ENCODE measurements around the gene SUN3. TPM values are rescaled to one million over a fixed set of nuclear protein-coding genes. Genes with fewer than 3 reads are reported as not detected.
A peak's percentile ranks its signal among the peaks of the same experiment; 100 is the strongest.

Gene SUN3
- total RNA-seq, 1 donor from 2014 or later, result not detected

DNA sequence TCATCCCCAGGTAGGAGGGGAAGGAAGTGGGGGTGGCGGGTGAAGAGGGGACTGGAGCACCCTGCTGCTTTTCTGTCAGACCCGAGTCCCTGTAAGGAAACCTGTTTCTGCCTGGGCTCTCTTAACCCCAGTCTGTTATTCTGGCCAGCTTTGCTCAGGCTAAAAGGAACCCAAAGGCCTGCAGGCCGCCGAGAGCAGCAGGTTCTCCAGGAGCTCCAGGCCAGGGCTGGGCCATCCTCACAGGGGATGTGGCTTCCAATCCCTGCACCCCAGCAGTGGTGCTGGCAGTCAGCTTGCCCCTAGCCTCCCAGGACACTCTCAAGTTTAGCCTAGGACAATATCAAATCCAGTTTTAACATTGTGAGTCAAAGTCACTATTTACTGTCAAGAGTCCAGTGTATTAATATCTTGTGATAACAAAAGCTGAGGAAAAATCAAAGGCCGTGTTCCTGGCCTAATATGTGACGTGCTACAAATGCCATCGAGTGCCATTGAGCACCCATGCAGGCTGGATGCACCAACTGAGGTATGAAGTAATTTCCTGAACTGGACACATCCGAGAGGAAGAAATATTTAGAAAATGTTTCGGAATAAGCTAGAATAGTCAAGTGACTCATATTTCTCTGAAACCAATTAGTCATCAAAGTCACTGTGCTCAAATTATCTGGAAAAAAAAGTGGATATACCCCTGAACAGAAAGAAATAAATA is 87.6 kb downstream of the SUN3 start:
- DNase-seq (ENCODE audit: extremely low spot score in 2 of 2), result peak; percentile 74 to 77
- Histone ChIP-seq H3K4me3 (no peak overlapping the region), H3K4me1 (peaks cover 5% of the 10 kb centered on the region), H3K9me3 (no peaks in the 10 kb centered on the region), H3K27me3 (no peaks in the 10 kb centered on the region), H3K27ac (peak overlapping the region; percentile 22), H3K36me3 (no peaks in the 10 kb centered on the region)
- TF ChIP-seq, protein P1, sequence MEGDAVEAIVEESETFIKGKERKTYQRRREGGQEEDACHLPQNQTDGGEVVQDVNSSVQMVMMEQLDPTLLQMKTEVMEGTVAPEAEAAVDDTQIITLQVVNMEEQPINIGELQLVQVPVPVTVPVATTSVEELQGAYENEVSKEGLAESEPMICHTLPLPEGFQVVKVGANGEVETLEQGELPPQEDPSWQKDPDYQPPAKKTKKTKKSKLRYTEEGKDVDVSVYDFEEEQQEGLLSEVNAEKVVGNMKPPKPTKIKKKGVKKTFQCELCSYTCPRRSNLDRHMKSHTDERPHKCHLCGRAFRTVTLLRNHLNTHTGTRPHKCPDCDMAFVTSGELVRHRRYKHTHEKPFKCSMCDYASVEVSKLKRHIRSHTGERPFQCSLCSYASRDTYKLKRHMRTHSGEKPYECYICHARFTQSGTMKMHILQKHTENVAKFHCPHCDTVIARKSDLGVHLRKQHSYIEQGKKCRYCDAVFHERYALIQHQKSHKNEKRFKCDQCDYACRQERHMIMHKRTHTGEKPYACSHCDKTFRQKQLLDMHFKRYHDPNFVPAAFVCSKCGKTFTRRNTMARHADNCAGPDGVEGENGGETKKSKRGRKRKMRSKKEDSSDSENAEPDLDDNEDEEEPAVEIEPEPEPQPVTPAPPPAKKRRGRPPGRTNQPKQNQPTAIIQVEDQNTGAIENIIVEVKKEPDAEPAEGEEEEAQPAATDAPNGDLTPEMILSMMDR (IDR thresholded peaks at IDR 0.05), result no peak
- TF ChIP-seq POLR2A (IDR thresholded peaks at IDR 0.05) (no peak), POLR2AphosphoS5 (IDR thresholded peaks at IDR 0.05; ENCODE audit: insufficient read depth in 1 of 2, low read depth in 1 of 2) (no peak)
- intact Hi-C loops (cut with DNase I), result no loop called here

DNA sequence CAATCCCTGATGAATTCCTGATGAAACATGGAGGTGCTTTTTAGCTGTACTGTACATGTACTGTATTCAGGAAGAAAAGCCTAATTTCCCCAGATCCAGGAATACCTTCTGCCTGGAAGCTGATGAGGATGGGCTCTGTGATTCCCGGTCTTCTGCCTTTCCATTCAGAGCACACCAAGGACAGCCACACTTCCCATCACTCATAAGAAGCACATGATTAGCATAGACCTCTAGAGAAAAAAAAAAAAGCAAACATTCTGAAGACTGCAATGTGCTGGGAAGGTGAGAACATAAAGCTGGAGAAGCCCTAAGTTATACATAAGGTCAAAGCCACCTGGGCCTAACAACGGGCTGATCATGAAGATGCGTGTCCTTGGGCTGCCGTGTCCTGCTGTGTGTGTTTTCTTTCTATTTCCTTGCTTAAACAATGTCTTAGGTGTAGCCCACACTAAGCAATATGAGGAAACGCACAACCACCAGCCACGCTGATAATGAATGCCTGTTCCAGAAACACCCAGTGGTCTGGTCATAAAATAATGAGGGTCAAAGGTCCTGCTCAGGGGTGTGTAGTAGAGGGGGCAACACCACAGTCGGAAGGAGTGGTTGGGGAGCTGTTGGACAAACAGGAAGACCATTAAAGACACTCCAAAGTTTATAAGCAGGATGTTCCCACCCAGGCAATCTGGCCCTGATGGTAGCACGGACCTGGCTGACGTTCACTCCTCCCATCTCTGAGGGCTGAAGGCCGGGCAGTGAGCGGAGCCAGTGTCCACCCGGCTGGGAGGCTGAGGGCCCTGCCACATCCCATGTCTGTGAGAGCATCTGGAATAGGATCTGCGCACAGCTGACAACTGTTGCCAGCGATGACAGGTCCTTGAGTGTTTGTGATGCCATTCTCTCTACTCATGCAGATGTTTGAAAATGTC is 88.6 kb downstream of the SUN3 start:
- H3K4me1 ChIP-seq, result peaks cover 5% of the 10 kb centered on the region
- H3K36me3 ChIP-seq, result no peaks in the 10 kb centered on the region
- TF ChIP-seq POLR2AphosphoS5 (IDR thresholded peaks at IDR 0.05; ENCODE audit: insufficient read depth in 1 of 2, low read depth in 1 of 2), result no peak
- no peak for TF ChIP-seq POLR2A (IDR thresholded peaks at IDR 0.05)
- TF ChIP-seq, protein P1 (IDR thresholded peaks at IDR 0.05), result no peak
- H3K27ac ChIP-seq, result peak overlapping the region; percentile 22
- H3K4me3 ChIP-seq, result no peak overlapping the region
- DNase-seq (ENCODE audit: extremely low spot score in 2 of 2), result peak in 1 of 2 donors; percentile 46
- no peaks in the 10 kb centered on the region for H3K27me3 ChIP-seq
- H3K9me3 ChIP-seq, result no peaks in the 10 kb centered on the region
- intact Hi-C loops (cut with DNase I), result no loop called here

DNA sequence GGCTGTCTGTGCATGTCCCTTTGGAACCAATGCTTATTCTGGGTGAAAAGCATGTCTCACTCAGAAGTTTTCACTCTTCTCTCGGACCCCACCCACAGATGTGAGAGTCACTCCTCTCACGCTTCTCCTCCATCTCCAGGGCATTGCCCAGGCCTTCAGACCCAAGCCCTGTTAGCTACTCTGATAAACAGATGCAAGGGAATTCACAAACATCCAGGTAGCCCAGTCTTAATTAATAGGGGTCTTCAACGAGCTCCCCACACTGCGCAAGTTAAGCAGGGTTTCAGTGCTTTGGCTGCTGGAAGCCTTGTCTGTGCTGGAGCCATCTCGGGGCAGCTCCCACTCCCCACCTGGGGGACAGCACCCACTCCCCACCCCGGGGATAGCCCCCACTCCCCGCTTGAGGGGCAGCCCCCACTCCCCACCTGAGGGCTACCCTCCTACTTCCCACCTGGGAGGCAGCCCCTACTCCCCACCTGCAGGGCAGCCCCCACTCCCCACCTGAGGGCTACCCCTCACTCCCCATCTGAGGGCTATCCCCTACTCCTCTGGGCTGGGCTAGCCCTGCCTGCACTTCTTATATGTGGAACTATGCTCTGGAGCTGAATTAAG is 89.4 kb downstream of the SUN3 start:
- peak in 1 of 2 donors; percentile 64 for DNase-seq (ENCODE audit: extremely low spot score in 2 of 2)
- no peak overlapping the region for H3K27ac ChIP-seq
- intact Hi-C loops (cut with DNase I), result no loop called here

DNA sequence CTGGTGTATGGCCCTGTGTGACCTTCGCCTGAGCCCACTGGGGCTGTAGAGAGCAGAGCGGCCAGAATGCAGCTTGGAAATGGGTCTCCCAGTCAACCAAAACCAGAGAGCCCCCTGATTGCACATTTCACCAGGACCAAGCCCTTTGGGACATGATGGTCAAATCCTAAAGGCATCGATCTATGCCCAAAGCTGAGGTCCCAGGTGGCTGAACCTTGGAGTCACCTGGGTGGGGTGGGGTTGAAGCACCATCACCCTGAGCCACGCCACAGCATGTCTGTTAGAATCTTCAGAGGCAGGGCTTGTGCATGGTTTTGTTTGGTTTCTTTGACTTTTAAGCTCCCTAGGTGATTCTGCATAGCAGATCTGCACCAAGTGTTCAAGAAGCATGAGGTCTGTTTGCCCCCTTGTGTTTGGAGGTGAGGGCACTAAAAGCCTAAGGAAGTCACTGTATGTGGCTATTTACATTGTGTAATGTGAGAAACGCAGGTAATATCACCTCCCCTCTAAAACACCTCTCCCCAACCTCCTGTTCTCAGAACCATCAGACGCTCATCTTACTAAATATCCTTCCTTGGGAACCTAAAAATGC is 90.2 kb downstream of the SUN3 start:
- intact Hi-C loops (cut with DNase I), result no loop called here
- DNase-seq (ENCODE audit: extremely low spot score in 2 of 2), result peak in 1 of 2 donors; percentile 52
- no peaks in the 10 kb centered on the region for H3K9me3 ChIP-seq
- no peak overlapping the region for H3K4me3 ChIP-seq
- H3K27me3 ChIP-seq, result no peaks in the 10 kb centered on the region
- no peak overlapping the region for H3K27ac ChIP-seq
- TF ChIP-seq POLR2A (IDR thresholded peaks at IDR 0.05) (no peak), POLR2AphosphoS5 (IDR thresholded peaks at IDR 0.05; ENCODE audit: insufficient read depth in 1 of 2, low read depth in 1 of 2) (no peak)
- TF ChIP-seq, protein P1 (IDR thresholded peaks at IDR 0.05), result no peak
- H3K36me3 ChIP-seq, result no peaks in the 10 kb centered on the region
- peaks cover 5% of the 10 kb centered on the region for H3K4me1 ChIP-seq

More for the DNA sequence above, 89.4 kb downstream of the SUN3 start:
- no peak overlapping the region for H3K4me3 ChIP-seq
- H3K9me3 ChIP-seq, result no peaks in the 10 kb centered on the region
- H3K27me3 ChIP-seq, result no peaks in the 10 kb centered on the region
- TF ChIP-seq, protein P1 (IDR thresholded peaks at IDR 0.05), result no peak
- TF ChIP-seq POLR2AphosphoS5 (IDR thresholded peaks at IDR 0.05; ENCODE audit: insufficient read depth in 1 of 2, low read depth in 1 of 2), result no peak
- no peaks in the 10 kb centered on the region for H3K36me3 ChIP-seq
- peaks cover 5% of the 10 kb centered on the region for H3K4me1 ChIP-seq

Measured in vagina (tissue), 2 donors.